MV-4-11 (cell line): Measurements from ENCODE around the gene PARN.
"Not testable (repeated sequence)": the region's sequence is repeated elsewhere in the genome, so short reads cannot be mapped to it uniquely, and the experiment has no call there.

ENCODE experiments used
- DNase-seq: peaks from one replicate; lab custom pipeline; 2025; lab: John Stamatoyannopoulos, UW

Gene PARN

GRCh38 chr16:14400978-14401710 is 228.9 kb downstream of the PARN start:
- DNase-seq: not testable (repeated sequence)

- no peak for DNase-seq
These were observed 229.6 kb downstream of the PARN start for GRCh38 chr16:14400285-14400977.

- peak; percentile 75 for DNase-seq
These were observed 230.4 kb downstream of the PARN start for GRCh38 chr16:14399378-14400284.

GRCh38 chr16:14398014-14398717 is 231.9 kb downstream of the PARN start:
- no peak for DNase-seq

GRCh38 chr16:14395710-14396304 is 234.3 kb downstream of the PARN start:
- not testable (repeated sequence) for DNase-seq

- no peak for DNase-seq
These were observed 235.2 kb downstream of the PARN start for GRCh38 chr16:14394834-14395233.

GRCh38 chr16:14392960-14393359 is 237.1 kb downstream of the PARN start:
- DNase-seq: no peak

- no peak for DNase-seq
These were observed 240.7 kb downstream of the PARN start for GRCh38 chr16:14389359-14389758.

GRCh38 chr16:14388243-14388642 is 241.8 kb downstream of the PARN start:
- DNase-seq: no peak

- no peak for DNase-seq
These were observed 243.9 kb downstream of the PARN start for GRCh38 chr16:14386115-14386514.
